Measurements from ENCODE around the gene ACAD8.

Gene ACAD8

DNA sequence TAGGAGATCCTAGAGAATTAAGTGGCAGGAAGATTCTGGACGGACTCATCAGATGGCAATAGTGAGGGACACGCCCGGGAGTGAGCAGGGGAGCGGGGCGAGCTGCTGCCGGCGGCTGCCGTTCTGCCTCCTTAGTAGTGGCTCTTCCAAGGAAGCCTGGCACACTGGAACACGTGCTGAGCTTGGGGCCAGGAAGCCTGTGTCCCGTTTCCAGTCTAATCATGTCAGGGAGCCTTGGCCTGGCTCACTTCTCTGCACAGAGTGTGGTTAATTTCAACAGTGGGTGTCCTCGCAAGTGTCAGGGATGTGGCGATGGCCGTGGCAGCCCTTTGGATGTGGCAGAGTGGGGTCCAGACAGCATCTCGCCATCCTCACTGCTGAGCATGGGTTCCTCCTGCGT is 39.3 kb downstream of the ACAD8 start:
- no peak for DNase-seq

DNA sequence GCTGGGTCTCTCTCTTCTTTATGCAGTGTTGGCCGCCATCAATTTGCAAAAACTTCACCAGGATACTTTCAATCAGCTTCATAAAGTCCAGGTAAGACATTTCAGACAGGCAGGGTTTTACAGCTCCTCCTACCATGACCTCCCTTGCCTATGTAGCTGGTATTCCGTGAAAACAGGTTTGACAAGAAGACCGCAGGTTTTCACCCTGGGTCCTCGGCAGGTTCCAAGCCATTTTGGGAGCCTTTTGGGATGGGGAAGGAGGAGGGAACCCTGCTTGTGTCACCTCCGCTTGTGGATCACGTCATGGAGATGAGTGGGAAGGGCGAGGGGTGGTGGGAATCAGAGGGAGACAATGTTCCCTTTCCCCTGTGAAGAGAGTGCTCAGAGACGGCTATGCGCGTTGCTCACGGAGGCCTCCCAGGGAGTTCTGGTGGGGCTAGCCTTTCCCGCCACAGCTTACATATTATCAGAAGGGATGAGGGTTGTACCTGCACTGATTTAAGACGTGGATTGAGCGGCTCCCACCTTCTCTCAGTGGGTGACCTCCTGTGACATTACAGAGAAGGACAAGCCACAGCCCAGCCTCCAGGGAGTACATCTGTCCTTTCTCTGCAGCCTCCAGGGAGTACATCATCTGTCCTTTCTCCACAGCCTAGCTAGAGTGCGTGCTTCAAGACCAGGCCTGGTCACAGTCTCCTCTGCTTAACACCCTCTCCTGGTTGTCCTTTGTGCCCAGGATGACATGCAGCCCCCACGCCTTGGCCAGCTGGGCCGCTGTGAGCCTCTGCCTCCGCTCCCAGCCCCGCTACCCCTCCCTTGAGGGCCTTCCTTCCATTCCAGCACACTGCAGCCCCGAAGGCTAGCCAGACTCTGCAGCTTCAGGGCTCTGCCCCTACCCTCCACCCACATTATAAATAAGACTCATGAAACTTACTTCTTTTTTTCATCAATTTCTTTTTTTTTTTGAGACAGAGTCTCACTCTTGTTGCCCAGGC is 40.0 kb downstream of the ACAD8 start:
- DNase-seq: no peak

DNA sequence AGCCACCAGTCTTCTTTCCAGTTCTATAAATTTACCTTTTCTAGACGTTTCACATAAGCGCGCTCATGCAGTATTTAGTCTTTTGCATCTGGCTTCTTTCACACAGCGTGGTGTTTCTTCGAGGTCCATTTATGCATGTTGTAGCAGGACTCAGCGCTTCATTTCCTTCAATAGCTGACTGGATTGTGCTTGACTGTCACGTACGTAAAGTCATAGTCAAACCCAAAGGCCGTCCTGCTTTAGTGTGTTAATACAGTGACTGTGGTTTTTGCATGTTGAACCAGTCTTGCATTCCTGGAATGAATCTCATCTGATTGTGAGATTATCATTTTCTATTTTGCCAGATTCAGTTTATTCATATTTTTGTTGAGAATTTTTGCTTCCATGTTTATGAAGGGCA is 41.3 kb downstream of the ACAD8 start:
- DNase-seq: no peak

DNA sequence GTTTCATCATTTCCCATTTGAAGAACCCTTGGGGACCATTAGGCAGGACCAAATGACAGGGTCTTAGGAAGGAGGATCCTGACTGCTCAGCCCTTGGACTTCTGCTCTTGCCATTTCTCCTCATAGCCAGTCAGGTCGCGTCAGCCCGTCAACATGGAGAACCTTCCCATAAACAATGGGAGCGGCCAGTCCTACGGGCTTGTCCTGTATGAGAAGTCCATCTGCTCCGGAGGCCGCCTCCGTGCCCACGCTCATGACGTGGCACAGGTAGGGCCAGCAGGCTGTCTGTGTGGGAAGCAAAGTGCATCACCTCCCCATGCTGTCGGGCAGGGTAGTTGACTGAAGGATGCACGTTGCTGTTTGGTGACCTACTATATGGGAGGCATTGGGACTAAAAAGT is 58.9 kb downstream of the ACAD8 start:
- DNase-seq: no peak

DNA sequence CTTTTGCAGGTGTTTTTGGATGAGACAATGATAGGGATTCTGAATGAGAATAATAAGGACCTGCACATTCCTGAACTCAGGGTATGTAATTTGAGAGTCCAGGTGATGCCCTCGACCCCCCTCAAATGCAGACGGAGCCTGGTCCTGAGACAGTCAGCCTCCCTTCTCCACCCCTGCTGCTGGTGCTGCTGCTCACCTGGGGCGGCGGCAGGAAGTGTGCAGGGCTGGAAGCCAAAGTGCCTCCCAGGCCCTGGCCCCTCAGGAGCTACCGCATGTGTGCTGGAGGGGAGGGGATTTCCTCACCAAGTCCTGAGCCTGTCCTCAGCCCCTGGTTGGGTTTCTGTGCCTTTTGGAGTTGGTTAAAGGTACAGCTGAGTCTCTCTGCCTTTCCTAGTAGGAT is 59.4 kb downstream of the ACAD8 start:
- DNase-seq: no peak

DNA sequence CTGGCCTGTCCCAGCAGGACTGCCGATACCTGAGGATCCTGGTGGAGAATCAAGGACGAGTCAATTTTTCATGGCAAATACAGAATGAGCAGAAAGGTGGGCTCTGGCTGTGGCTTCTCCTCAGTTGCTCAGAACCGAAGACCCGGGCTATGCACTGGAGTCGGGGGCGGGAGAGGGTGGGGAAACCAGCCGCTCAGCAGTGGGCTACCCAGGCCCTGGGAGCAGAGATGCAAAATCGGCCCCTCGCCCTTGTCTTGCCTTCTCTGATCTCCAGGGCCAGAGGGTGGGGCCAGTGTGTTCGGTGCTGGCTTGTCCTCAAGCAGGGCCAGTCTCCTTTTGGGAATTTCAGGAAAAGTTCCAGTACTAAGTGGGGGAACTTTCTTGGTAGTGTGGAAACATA is 60.0 kb downstream of the ACAD8 start:
- DNase-seq: no peak

DNA sequence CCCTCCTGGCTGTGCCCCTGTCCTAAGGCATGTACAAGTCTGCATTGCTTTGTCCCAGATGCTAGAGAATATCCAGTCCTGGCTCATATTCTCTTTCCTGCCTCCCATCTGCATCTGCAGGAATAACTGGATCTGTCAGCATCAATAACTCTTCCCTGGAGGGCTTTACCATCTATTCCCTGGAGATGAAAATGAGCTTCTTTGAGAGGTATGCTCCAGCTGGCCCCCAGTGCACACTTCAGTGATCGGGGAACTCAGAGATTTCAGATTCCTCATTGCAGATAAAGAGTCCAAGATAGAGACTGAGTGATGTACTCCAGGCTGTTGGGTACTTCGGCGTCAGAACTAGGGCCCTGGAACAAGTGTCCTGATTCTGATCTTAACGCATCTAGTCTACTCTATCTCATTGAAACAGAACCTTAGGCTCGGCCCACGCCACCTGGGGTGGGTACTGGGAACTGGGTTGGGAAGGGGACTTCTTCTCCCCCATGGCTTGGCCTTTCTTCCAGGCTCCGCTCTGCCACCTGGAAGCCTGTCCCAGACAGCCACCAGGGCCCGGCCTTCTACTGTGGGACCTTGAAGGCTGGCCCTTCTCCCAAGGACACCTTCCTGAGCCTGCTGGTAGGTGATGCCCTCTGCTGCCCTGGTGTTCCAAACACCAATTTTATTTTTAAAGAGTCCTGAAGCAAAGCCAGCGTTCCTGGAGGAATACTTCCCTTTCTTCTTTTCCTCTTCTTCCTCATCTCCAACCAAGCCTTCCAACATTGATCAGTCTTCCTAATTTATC is 60.6 kb downstream of the ACAD8 start:
- DNase-seq: no peak

All from cerebellar nuclear complex (tissue), 1 donor.